Astrocyte (in vitro differentiated cells and primary cell): ENCODE measurements around the gene CRNN. TPM values are rescaled to one million over a fixed set of nuclear protein-coding genes. Genes with fewer than 3 reads are reported as not detected.

Source experiments
- DNase-seq: peaks from one replicate; pipeline ENCODE4 v3.0.0-alpha.2; 2010; ENCODE audit warnings: low read depth
- FAIRE-seq: peaks from 2 replicates; lab custom pipeline; 2011; peaks lifted over from hg19 to GRCh38; lab: Jason Lieb, UNC
- H2AFZ ChIP-seq: 2 replicates; pipeline ENCODE4 v1.6.0; 2012; ENCODE audit warnings: low read depth, low read length, inconsistent platforms
- H3K27ac ChIP-seq: 2 replicates; pipeline ENCODE4 v1.5.1; 2011; ENCODE audit warnings: low read depth, low read length, inconsistent platforms
- H3K27me3 ChIP-seq: 2 replicates; pipeline ENCODE4 v1.6.0; 2011; ENCODE audit warnings: low read length, inconsistent platforms; ENCODE audit not compliant: insufficient read depth
- H3K36me3 ChIP-seq: 2 replicates; pipeline ENCODE4 v1.5.1; 2011; ENCODE audit warnings: low read length, inconsistent platforms; ENCODE audit not compliant: insufficient read depth
- H3K4me1 ChIP-seq: 2 replicates; pipeline ENCODE4 v1.5.1; 2011; ENCODE audit warnings: low read length, inconsistent platforms; ENCODE audit not compliant: insufficient read depth
- H3K4me2 ChIP-seq: 2 replicates; pipeline ENCODE4 v1.6.0; 2012; ENCODE audit warnings: low read length, inconsistent platforms
- H3K4me3 ChIP-seq: 2 replicates; pipeline ENCODE4 v1.5.1; 2011; ENCODE audit warnings: low read depth, mild to moderate bottlenecking, low read length, inconsistent platforms; ENCODE audit not compliant: insufficient read depth
- H3K79me2 ChIP-seq: 2 replicates; pipeline ENCODE4 v1.6.0; 2012; ENCODE audit warnings: mild to moderate bottlenecking, low read length, inconsistent platforms; ENCODE audit not compliant: insufficient read depth
- H3K9ac ChIP-seq: 2 replicates; pipeline ENCODE4 v1.6.0; 2012; ENCODE audit warnings: mild to moderate bottlenecking, low read length, inconsistent platforms
- H3K9me3 ChIP-seq: 2 replicates; pipeline ENCODE4 v1.5.1; 2012; ENCODE audit warnings: low read depth, mild to moderate bottlenecking, low read length, inconsistent platforms; ENCODE audit not compliant: insufficient read depth
- H4K20me1 ChIP-seq: 2 replicates; pipeline ENCODE4 v1.6.0; 2012; ENCODE audit warnings: low read length, inconsistent platforms; ENCODE audit not compliant: insufficient read depth
- H3K27ac Mint-ChIP-seq: one replicate; pipeline ENCODE4 v1.8.0; 2021; ENCODE audit warnings: mild to moderate bottlenecking, mixed read lengths; ENCODE audit not compliant: unreplicated experiment
- H3K27me3 Mint-ChIP-seq: one replicate; pipeline ENCODE4 v1.8.0; 2021; ENCODE audit warnings: low read depth, mixed read lengths; ENCODE audit not compliant: unreplicated experiment
- H3K36me3 Mint-ChIP-seq: one replicate; pipeline ENCODE4 v1.8.0; 2021; ENCODE audit warnings: low read depth, mixed read lengths; ENCODE audit not compliant: unreplicated experiment
- H3K4me1 Mint-ChIP-seq: one replicate; pipeline ENCODE4 v1.8.0; 2021; ENCODE audit warnings: low read depth, mixed read lengths; ENCODE audit not compliant: unreplicated experiment
- H3K4me3 Mint-ChIP-seq: one replicate; pipeline ENCODE4 v1.8.0; 2021; ENCODE audit warnings: mild to moderate bottlenecking, moderate library complexity, mixed read lengths; ENCODE audit not compliant: unreplicated experiment
- H3K9me3 Mint-ChIP-seq: one replicate; pipeline ENCODE4 v1.8.0; 2021; ENCODE audit warnings: mild to moderate bottlenecking, mixed read lengths; ENCODE audit not compliant: unreplicated experiment
- EZH2 ChIP-seq: IDR thresholded peaks from 2 replicates; pipeline ENCODE4 v1.6.1; 2012; ENCODE audit warnings: mild to moderate bottlenecking, low read length, inconsistent platforms; ENCODE audit not compliant: insufficient read depth
- total RNA-seq: library from RNA; stranded (reverse); gene quantifications from 2 replicates; pipeline ENCODE4 v1.2.1, GENCODE V29; 2021
- TF ChIP-seq, protein P1 (sequence below): IDR thresholded peaks from 2 replicates; pipeline ENCODE4 v1.5.1; 2011; ENCODE audit warnings: low read depth, mild to moderate bottlenecking, inconsistent platforms, low read length, moderate library complexity; ENCODE audit not compliant: insufficient read depth

Gene CRNN
- total RNA-seq, 1 donor from 2014 or later = not detected

DNA sequence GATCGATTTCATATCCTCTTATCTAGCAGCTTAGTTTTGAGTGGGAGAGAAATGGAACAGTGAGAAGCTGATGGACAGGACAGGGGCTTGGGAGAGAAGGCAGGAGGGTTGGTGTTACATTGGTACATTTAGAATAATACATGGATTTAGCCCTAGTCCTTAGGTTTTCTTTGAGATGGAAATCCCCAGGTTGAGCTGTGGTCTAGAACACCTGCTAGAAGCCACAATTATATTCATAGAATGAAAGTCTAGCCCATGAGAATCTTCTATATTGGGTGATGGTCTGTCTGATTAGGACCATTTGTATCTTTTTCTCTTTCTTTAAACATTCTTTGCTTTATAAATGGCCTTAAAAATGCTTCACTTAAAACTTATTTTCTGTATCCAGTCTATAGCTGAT lies 19.9 kb downstream of the CRNN start:
- Histone ChIP-seq H3K9ac (no peak overlapping the region), H3K4me3 (no peak overlapping the region), H3K79me2 (no peaks in the 10 kb centered on the region), H3K27ac (no peak overlapping the region), H2AFZ (no peak overlapping the region), H3K36me3 (no peaks in the 10 kb centered on the region), H3K27me3 (no peaks in the 10 kb centered on the region), H4K20me1 (no peaks in the 10 kb centered on the region), H3K4me1 (no peaks in the 10 kb centered on the region), H3K9me3 (no peaks in the 10 kb centered on the region), H3K4me2 (no peak overlapping the region)
- H3K27ac Mint-ChIP-seq = no peak overlapping the region
- no peaks in the 10 kb centered on the region for H3K9me3 Mint-ChIP-seq
- DNase-seq (no peak), FAIRE-seq (no peak)
- peaks cover 31% of the 10 kb centered on the region for H3K27me3 Mint-ChIP-seq
- H3K36me3 Mint-ChIP-seq = no peaks in the 10 kb centered on the region
- H3K4me3 Mint-ChIP-seq = no peak overlapping the region
- TF ChIP-seq, protein P1, sequence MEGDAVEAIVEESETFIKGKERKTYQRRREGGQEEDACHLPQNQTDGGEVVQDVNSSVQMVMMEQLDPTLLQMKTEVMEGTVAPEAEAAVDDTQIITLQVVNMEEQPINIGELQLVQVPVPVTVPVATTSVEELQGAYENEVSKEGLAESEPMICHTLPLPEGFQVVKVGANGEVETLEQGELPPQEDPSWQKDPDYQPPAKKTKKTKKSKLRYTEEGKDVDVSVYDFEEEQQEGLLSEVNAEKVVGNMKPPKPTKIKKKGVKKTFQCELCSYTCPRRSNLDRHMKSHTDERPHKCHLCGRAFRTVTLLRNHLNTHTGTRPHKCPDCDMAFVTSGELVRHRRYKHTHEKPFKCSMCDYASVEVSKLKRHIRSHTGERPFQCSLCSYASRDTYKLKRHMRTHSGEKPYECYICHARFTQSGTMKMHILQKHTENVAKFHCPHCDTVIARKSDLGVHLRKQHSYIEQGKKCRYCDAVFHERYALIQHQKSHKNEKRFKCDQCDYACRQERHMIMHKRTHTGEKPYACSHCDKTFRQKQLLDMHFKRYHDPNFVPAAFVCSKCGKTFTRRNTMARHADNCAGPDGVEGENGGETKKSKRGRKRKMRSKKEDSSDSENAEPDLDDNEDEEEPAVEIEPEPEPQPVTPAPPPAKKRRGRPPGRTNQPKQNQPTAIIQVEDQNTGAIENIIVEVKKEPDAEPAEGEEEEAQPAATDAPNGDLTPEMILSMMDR = no peak
- no peak for TF ChIP-seq EZH2
- no peaks in the 10 kb centered on the region for H3K4me1 Mint-ChIP-seq

DNA sequence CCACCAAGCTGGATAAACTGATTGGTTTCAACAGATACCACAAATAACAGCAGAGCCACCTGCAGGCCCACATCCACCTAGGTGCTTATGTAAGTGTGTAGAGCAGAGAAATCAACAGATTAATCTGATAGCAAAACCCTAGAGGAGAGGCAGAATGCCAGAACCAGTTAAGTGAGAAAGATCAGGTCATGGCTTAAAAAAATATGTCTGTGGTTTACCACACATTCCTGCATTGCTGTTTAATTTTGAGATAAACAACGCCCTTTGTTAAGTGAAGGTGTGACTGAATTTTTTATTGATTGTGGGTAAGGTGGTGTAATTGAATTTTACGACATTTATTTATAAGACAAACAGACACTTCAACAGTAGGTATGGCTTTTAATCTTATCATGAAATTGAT lies 21.2 kb downstream of the CRNN start:
- H2AFZ ChIP-seq = no peak overlapping the region
- FAIRE-seq (no peak), DNase-seq (no peak)
- no peak overlapping the region for H3K4me3 ChIP-seq
- H3K79me2 ChIP-seq = no peaks in the 10 kb centered on the region
- H3K4me2 ChIP-seq = no peak overlapping the region
- no peaks in the 10 kb centered on the region for H3K27me3 ChIP-seq
- H3K27ac Mint-ChIP-seq = no peak overlapping the region
- no peaks in the 10 kb centered on the region for H3K36me3 Mint-ChIP-seq
- TF ChIP-seq EZH2 = no peak
- TF ChIP-seq, protein P1 = no peak
- no peaks in the 10 kb centered on the region for H3K4me1 ChIP-seq
- no peaks in the 10 kb centered on the region for H3K9me3 ChIP-seq
- no peak overlapping the region for H3K27ac ChIP-seq
- no peaks in the 10 kb centered on the region for H4K20me1 ChIP-seq
- no peak overlapping the region for H3K9ac ChIP-seq
- H3K27me3 Mint-ChIP-seq = peaks cover 41% of the 10 kb centered on the region
- H3K9me3 Mint-ChIP-seq = no peaks in the 10 kb centered on the region
- H3K4me3 Mint-ChIP-seq = no peak overlapping the region
- no peaks in the 10 kb centered on the region for H3K36me3 ChIP-seq
- no peaks in the 10 kb centered on the region for H3K4me1 Mint-ChIP-seq

DNA sequence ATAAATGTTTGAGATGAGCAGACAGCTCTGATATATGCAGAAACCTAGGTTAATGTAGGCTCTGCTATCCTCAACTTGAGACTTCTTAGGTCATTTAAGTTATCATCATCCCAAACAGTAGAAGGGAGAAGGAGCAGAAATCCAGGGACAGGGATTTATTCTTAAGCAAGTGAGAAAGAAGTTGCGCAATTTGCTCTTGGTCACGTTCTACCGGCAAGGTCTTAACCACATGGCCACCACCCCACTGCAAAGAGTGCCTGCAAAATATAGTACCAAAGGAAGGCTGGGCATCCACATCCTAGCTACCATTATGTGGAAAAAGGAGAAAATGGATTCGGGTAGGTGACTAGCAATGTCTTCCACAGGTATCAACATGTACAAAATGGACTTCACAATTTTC lies 25.2 kb downstream of the CRNN start:
- DNase-seq (no peak), FAIRE-seq (no peak)
- H3K4me2 ChIP-seq = no peak overlapping the region
- no peaks in the 10 kb centered on the region for H4K20me1 ChIP-seq
- no peaks in the 10 kb centered on the region for H3K4me1 ChIP-seq
- Mint-ChIP-seq H3K9me3 (no peaks in the 10 kb centered on the region), H3K4me3 (no peak overlapping the region), H3K27me3 (peaks cover 25% of the 10 kb centered on the region), H3K27ac (no peak overlapping the region), H3K4me1 (no peaks in the 10 kb centered on the region), H3K36me3 (no peaks in the 10 kb centered on the region)
- no peaks in the 10 kb centered on the region for H3K27me3 ChIP-seq
- H3K9ac ChIP-seq = no peak overlapping the region
- no peak overlapping the region for H2AFZ ChIP-seq
- H3K9me3 ChIP-seq = no peaks in the 10 kb centered on the region
- TF ChIP-seq, protein P1 = no peak
- TF ChIP-seq EZH2 = no peak
- H3K36me3 ChIP-seq = no peaks in the 10 kb centered on the region
- no peak overlapping the region for H3K4me3 ChIP-seq
- H3K27ac ChIP-seq = no peak overlapping the region
- no peaks in the 10 kb centered on the region for H3K79me2 ChIP-seq
